Pancreas (tissue), 10 donors: Measurements from ENCODE around the gene FAF1. TPM values are rescaled to one million over a fixed set of nuclear protein-coding genes. Genes with fewer than 3 reads are reported as not detected.

ENCODE experiments used
- ATAC-seq, 4 donors: fragments of 200-7000 bp; cut with Tn5 transposase; one replicate each; pipeline versions ENCODE4 v1.8.0 to v1.9.1; 2020; ENCODE audit warnings: mild to moderate bottlenecking in 4 of 4, moderate library complexity in 4 of 4
- DNase-seq, 6 donors: peaks; one replicate each; pipeline ENCODE4 v3.0.0-alpha.2; 2020
- FAIRE-seq: peaks from 2 replicates; lab custom pipeline; 2012; peaks lifted over from hg19 to GRCh38; lab: Jason Lieb, UNC
- H3K27ac ChIP-seq, 4 donors: fragments of 200-600 bp; sonication (generic); 1 replicate in 3 of 4; 2 replicates in 1 of 4; pipeline versions ENCODE4 v1.5.0 to v1.8.0; 2020
- H3K27me3 ChIP-seq, 4 donors: fragments of 200-600 bp; one replicate each; pipeline ENCODE4 v1.8.0; 2021
- H3K36me3 ChIP-seq, 3 donors: fragments of 200-600 bp; sonication (generic) in 1 of 3; one replicate each; pipeline versions ENCODE4 v1.5.0 to v1.8.0; 2020 to 2021
- H3K4me1 ChIP-seq, 3 donors: fragments of 200-600 bp; one replicate each; pipeline ENCODE4 v1.8.0; 2021
- H3K4me3 ChIP-seq, 4 donors: fragments of 200-600 bp; sonication (generic) in 2 of 4; one replicate each; pipeline versions ENCODE4 v1.5.0 to v1.8.0; 2020 to 2021
- H3K9me3 ChIP-seq, 4 donors: fragments of 200-600 bp; one replicate each; pipeline ENCODE4 v1.8.0; 2021
- CTCF ChIP-seq, 4 donors: fragments of 200-600 bp; sonication (generic) in 3 of 4; IDR thresholded peaks; one replicate each; pipeline versions ENCODE4 v1.5.0 to v1.8.0; 2021; ENCODE audit warnings: antibody characterized with exemption in 4 of 4
- WGBS, 2 donors: extraction: QIAGEN DNeasy Blood & Tissue Kit; methylation state at CpG; one replicate each; pipeline ENCODE4 v1.1.7; 2013; 5-methylcytosine and 5-hydroxymethylcytosine counted together
- intact Hi-C, 3 donors: fragments of 100-400 bp; cut with DNase I; formaldehyde crosslinking; loops; one replicate each; pipeline versions ENCODE4 v1.11.1 to v1.14.2; 2022
- polyA plus RNA-seq, 2 donors: library from polyadenylated mRNA; stranded (reverse); fragments of 200-250 nt; gene quantifications; one replicate each; pipeline ENCODE4 v1.2.3, GENCODE V29; 2013
- total RNA-seq, 6 donors: library from RNA; stranded (reverse); fragmentation: NEBNext Ultra II Directional in 4 of 6; extraction: Animal tissue kit (Norgen Biotek cat#: 25700) in 4 of 6; gene quantifications; one replicate each; pipeline versions ENCODE4 v1.2.1 to v1.2.4, GENCODE V29; 2021 to 2023
- donor health status: healthy with polysubstance abuse.
- donor health status: DM: no; HTN: no; CAD: no; lungs with moderate emphysema.
- donor health status: DM: no; HTN: no; CAD: no.
- donor health status: control.
- donor health status: control.
- donor health status: Bipolar disorder and iron deficiency.
- donor health status: DM: yes; HTN: yes; CAD: no.
- donor health status: DM: no; HTN: no; CAD: no.
- donor health status: DM: no; HTN: no; CAD: no.
- donor health status: DM: yes; HTN: yes; CAD: no.

FAF1 gene
- total and polyA plus RNA-seq, 8 donors: 13.9 to 46.6 (median 37.6) TPM

GRCh38 chr1:50983219-50983802 lies 23.2 kb upstream of the FAF1 start:
- WGBS, 2 donors: 41 to 44% methylated on average over 2 of the region's 2 CpGs
- intact Hi-C loops: no loop called here
- H3K9me3 ChIP-seq: no peaks in the 10 kb centered on the region
- H3K4me3 ChIP-seq: no peak overlapping the region
- no peak for FAIRE-seq
- no peak for ATAC-seq
- H3K4me1 ChIP-seq: peaks cover 0 to 20% (median 14%) of the 10 kb centered on the region in 3 donors
- TF ChIP-seq CTCF (IDR thresholded peaks at IDR 0.05): no peak
- no peaks in the 10 kb centered on the region for H3K27me3 ChIP-seq
- peak overlapping the region in 1 of 4 donors; percentile 38 for H3K27ac ChIP-seq
- DNase-seq: no peak
- H3K36me3 ChIP-seq: no peaks in the 10 kb centered on the region

- intact Hi-C loops: no loop called here
- FAIRE-seq: no peak
- Histone ChIP-seq H3K27me3 (no peaks in the 10 kb centered on the region), H3K27ac (peak overlapping the region in 2 of 4 donors; percentile 36 to 93), H3K4me1 (peaks cover 0 to 20% (median 14%) of the 10 kb centered on the region in 3 donors), H3K4me3 (no peak overlapping the region), H3K9me3 (no peaks in the 10 kb centered on the region), H3K36me3 (no peaks in the 10 kb centered on the region)
- 83 to 86% methylated on average over 3 of the region's 3 CpGs for WGBS, 2 donors
- no peak for ATAC-seq
- DNase-seq: no peak
- TF ChIP-seq CTCF (IDR thresholded peaks at IDR 0.05): no peak
These were observed 22.5 kb upstream of the FAF1 start for GRCh38 chr1:50982611-50983010.

- no peaks in the 10 kb centered on the region for H3K9me3 ChIP-seq
- no peak overlapping the region for H3K4me3 ChIP-seq
- H3K4me1 ChIP-seq: peaks cover 0 to 20% (median 14%) of the 10 kb centered on the region in 3 donors
- no peaks in the 10 kb centered on the region for H3K27me3 ChIP-seq
- H3K36me3 ChIP-seq: no peaks in the 10 kb centered on the region
- DNase-seq: no peak
- WGBS, 2 donors: 66 to 67% methylated on average over 1 of the region's 1 CpG
- no peak for FAIRE-seq
- H3K27ac ChIP-seq: peak overlapping the region in 3 of 4 donors; percentile 8 to 93 (median 36)
- peak in 1 of 4 donors; percentile 15 for ATAC-seq
- intact Hi-C loops: no loop called here
- no peak for TF ChIP-seq CTCF (IDR thresholded peaks at IDR 0.05)
These were observed 21.7 kb upstream of the FAF1 start for GRCh38 chr1:50981741-50982140.

GRCh38 chr1:50980505-50980904 lies 20.4 kb upstream of the FAF1 start:
- ATAC-seq (no peak), DNase-seq (no peak), FAIRE-seq (peak; percentile 26)
- TF ChIP-seq CTCF (IDR thresholded peaks at IDR 0.05): no peak
- Histone ChIP-seq H3K27me3 (no peaks in the 10 kb centered on the region), H3K9me3 (no peaks in the 10 kb centered on the region), H3K36me3 (no peaks in the 10 kb centered on the region), H3K4me1 (peaks cover 0 to 20% (median 14%) of the 10 kb centered on the region in 3 donors), H3K4me3 (no peak overlapping the region), H3K27ac (peak overlapping the region in 2 of 4 donors; percentile 93 to 94)
- intact Hi-C loops: no loop called here

GRCh38 chr1:50979937-50980336 lies 19.9 kb upstream of the FAF1 start:
- intact Hi-C loops: no loop called here
- Histone ChIP-seq H3K36me3 (no peaks in the 10 kb centered on the region), H3K9me3 (no peaks in the 10 kb centered on the region), H3K27me3 (no peaks in the 10 kb centered on the region), H3K4me3 (peak overlapping the region in 1 of 4 donors; percentile 91), H3K4me1 (peaks cover 0 to 20% (median 14%) of the 10 kb centered on the region in 3 donors), H3K27ac (peak overlapping the region in 3 of 4 donors; percentile 19 to 94 (median 93))
- DNase-seq: no peak
- ATAC-seq: no peak
- WGBS, 2 donors: 33 to 38% methylated on average over 1 of the region's 1 CpG
- FAIRE-seq: peak; percentile 5
- TF ChIP-seq CTCF (IDR thresholded peaks at IDR 0.05): no peak
